Breast epithelium (tissue), 3 donors: Measurements from ENCODE around the gene THRAP3.

Experiments used
- CTCF ChIP-seq, 3 donors: fragments of 450-650 bp; IDR thresholded peaks; one replicate each; pipeline ENCODE4 v1.5.1; 2016 to 2017; ENCODE audit warnings: antibody characterized with exemption in 3 of 3, mild to moderate bottlenecking in 3 of 3, moderate library complexity in 3 of 3
- POLR2A ChIP-seq: fragments of 450-650 bp; IDR thresholded peaks from one replicate; pipeline ENCODE4 v1.6.1; 2016; ENCODE audit warnings: antibody characterized with exemption, mild to moderate bottlenecking, moderate library complexity

DNA sequence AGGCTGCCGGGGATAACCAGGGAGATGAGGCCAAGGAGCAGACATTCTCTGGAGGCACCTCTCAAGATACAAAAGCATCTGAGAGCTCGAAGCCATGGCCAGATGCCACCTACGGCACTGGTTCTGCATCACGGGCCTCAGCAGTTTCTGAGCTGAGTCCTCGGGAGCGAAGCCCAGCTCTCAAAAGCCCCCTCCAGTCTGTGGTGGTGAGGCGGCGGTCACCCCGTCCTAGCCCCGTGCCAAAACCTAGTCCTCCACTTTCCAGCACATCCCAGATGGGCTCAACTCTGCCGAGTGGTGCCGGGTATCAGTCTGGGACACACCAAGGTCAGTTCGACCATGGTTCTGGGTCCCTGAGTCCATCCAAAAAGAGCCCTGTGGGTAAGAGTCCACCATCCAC lies 62.6 kb downstream of the THRAP3 start:
- TF ChIP-seq CTCF (IDR thresholded peaks at IDR 0.05) (no peak), POLR2A (no peak)
